ENCODE results near the gene TENM4.

DNA sequence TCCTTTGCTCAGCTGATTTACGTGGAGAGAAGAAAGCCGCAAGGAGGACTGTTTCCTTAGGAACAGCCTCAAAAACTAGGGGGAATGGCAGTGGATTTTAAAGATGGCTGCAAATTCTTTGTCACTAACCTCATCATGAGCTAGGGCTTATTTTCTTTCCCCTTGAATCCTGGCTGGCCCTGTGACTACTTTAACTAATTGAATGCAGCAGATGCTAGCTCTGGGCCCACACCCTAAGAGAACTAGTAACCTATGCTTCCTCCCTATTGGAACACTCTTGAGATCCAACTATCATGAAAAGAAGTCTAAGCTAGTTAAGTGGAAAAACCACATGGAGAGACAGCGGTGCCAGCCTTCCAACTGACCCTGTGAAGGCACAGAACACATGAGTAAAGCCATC, 444.8 kb downstream of the TENM4 start:
- TF ChIP-seq, protein P1, sequence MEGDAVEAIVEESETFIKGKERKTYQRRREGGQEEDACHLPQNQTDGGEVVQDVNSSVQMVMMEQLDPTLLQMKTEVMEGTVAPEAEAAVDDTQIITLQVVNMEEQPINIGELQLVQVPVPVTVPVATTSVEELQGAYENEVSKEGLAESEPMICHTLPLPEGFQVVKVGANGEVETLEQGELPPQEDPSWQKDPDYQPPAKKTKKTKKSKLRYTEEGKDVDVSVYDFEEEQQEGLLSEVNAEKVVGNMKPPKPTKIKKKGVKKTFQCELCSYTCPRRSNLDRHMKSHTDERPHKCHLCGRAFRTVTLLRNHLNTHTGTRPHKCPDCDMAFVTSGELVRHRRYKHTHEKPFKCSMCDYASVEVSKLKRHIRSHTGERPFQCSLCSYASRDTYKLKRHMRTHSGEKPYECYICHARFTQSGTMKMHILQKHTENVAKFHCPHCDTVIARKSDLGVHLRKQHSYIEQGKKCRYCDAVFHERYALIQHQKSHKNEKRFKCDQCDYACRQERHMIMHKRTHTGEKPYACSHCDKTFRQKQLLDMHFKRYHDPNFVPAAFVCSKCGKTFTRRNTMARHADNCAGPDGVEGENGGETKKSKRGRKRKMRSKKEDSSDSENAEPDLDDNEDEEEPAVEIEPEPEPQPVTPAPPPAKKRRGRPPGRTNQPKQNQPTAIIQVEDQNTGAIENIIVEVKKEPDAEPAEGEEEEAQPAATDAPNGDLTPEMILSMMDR (IDR thresholded peaks at IDR 0.05) = no peak
- no peak for TF ChIP-seq POLR2A (IDR thresholded peaks at IDR 0.05)

All from Peyer's patch (tissue), 4 donors.